Ascending aorta (tissue), 2 donors: Measurements from ENCODE around the gene IFNAR2. TPM values are rescaled to one million over a fixed set of nuclear protein-coding genes. Genes with fewer than 3 reads are reported as not detected.
"Not testable (repeated sequence)": the region's sequence is repeated elsewhere in the genome, so short reads cannot be mapped to it uniquely, and the experiment has no call there.

Experiments
- DNase-seq, 2 donors: peaks; one replicate each; pipeline ENCODE4 v3.0.0-alpha.2; 2019; ENCODE audit warnings: low spot score in 2 of 2
- H3K27ac ChIP-seq, 2 donors: fragments of 200-600 bp; sonication (generic); one replicate each; pipeline ENCODE4 v1.5.1; 2016 to 2017; ENCODE audit warnings: mild to moderate bottlenecking in 1 of 2
- H3K27me3 ChIP-seq: fragments of 200-600 bp; sonication (generic); one replicate; pipeline ENCODE4 v1.5.1; 2017
- H3K36me3 ChIP-seq, 2 donors: fragments of 200-600 bp; sonication (generic); one replicate each; pipeline ENCODE4 v1.5.1; 2016
- H3K4me1 ChIP-seq, 2 donors: fragments of 200-600 bp; sonication (generic); one replicate each; pipeline ENCODE4 v1.5.1; 2016 to 2017; ENCODE audit warnings: mild to moderate bottlenecking in 1 of 2
- H3K4me3 ChIP-seq, 2 donors: fragments of 200-600 bp; sonication (generic); one replicate each; pipeline ENCODE4 v1.5.1; 2016 to 2017; ENCODE audit warnings: mild to moderate bottlenecking in 1 of 2
- H3K9me3 ChIP-seq, 2 donors: fragments of 200-600 bp; sonication (generic); one replicate each; pipeline ENCODE4 v1.5.1; 2016
- CTCF ChIP-seq, 3 experiments: fragments of 200-600 bp in 2 of 3; fragments of 450-650 bp in 1 of 3; sonication (generic) in 2 of 3; IDR thresholded peaks; one replicate each; pipeline ENCODE4 v1.5.1; 2016 to 2019; ENCODE audit warnings: antibody characterized with exemption in 3 of 3, mild to moderate bottlenecking in 1 of 3, moderate library complexity in 1 of 3
- intact Hi-C: fragments of 100-400 bp; cut with DNase I; formaldehyde crosslinking; loops from one replicate; pipeline ENCODE4 v1.15.1; 2023
- total RNA-seq: library from RNA; depleted of rRNA; stranded (reverse); fragments of >200 nt; gene quantifications from one replicate; pipeline ENCODE4 v1.1.0, GENCODE V29; 2016

IFNAR2 gene
- total RNA-seq, 1 donor from 2014 or later: 30.3 TPM

- intact Hi-C loops: no loop called here
- no peaks in the 10 kb centered on the region for H3K4me1 ChIP-seq
- H3K27ac ChIP-seq: no peak overlapping the region
- no peaks in the 10 kb centered on the region for H3K36me3 ChIP-seq
- DNase-seq: no peak
- no peaks in the 10 kb centered on the region for H3K27me3 ChIP-seq
- no peaks in the 10 kb centered on the region for H3K9me3 ChIP-seq
- no peak for TF ChIP-seq CTCF (IDR thresholded peaks at IDR 0.05)
- H3K4me3 ChIP-seq: no peak overlapping the region
Measured at GRCh38 chr21:33214056-33214455, 15.7 kb upstream of the IFNAR2 start.

DNA sequence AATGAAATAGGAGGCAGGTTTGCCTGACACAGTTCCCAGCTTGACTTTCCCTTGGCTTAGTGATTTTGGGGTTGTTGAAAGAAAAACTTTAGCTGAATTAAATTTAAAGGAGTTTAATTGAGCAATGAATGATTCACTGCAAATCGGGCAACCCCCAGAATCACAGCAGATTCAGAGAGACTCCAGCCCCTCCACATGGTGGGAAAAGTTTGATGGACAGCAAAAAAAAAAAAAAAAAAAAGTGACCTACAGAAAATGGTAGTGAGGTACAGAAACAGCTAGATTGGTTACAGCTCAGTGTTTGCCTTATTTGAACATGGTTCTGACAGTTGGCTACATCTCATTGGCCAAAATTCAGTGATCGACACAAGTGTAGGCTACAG, 12.6 kb upstream of the IFNAR2 start:
- H3K36me3 ChIP-seq: no peaks in the 10 kb centered on the region
- no peaks in the 10 kb centered on the region for H3K4me1 ChIP-seq
- no peak for TF ChIP-seq CTCF (IDR thresholded peaks at IDR 0.05)
- H3K4me3 ChIP-seq: no peak overlapping the region
- peaks cover 0 to 1% of the 10 kb centered on the region in 2 donors for H3K9me3 ChIP-seq
- no peaks in the 10 kb centered on the region for H3K27me3 ChIP-seq
- H3K27ac ChIP-seq: no peak overlapping the region
- intact Hi-C loops: no loop called here
- no peak for DNase-seq

GRCh38 chr21:33219300-33219699, 10.4 kb upstream of the IFNAR2 start:
- H3K36me3 ChIP-seq: no peaks in the 10 kb centered on the region
- DNase-seq: no peak
- no peak for TF ChIP-seq CTCF (IDR thresholded peaks at IDR 0.05)
- no peaks in the 10 kb centered on the region for H3K27me3 ChIP-seq
- no peaks in the 10 kb centered on the region for H3K4me1 ChIP-seq
- peaks cover 0 to 6% of the 10 kb centered on the region in 2 donors for H3K9me3 ChIP-seq
- H3K4me3 ChIP-seq: no peak overlapping the region
- no peak overlapping the region for H3K27ac ChIP-seq
- intact Hi-C loops: no loop called here

DNA sequence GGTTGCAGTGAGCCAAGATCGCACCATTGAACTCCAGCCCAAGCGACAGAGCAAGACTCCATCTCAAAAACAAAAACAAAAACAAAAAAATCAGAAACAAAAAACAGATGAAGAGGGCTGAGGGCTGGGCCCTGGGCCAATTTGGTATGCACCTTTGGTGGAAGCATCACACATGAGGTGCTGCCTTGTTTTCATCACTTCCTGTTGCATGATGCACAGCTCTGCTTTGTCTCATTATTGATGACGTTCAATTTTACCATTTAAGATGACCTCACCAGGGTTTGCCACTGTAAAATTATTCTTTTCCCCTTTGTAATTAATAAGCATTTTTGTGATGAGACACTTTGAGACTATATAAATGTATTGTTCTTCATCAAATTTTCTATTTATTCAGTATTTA, 9.8 kb upstream of the IFNAR2 start:
- Histone ChIP-seq H3K4me1 (no peaks in the 10 kb centered on the region), H3K27me3 (no peaks in the 10 kb centered on the region), H3K9me3 (peaks cover 0 to 6% of the 10 kb centered on the region in 2 donors), H3K36me3 (no peaks in the 10 kb centered on the region), H3K27ac (no peak overlapping the region), H3K4me3 (no peak overlapping the region)
- DNase-seq: no peak
- no peak for TF ChIP-seq CTCF (IDR thresholded peaks at IDR 0.05)
- intact Hi-C loops: no loop called here

GRCh38 chr21:33225376-33225775, 4.4 kb upstream of the IFNAR2 start:
- H3K27ac ChIP-seq, DNase-seq, H3K4me3 ChIP-seq, H3K27me3 ChIP-seq, intact Hi-C loops, H3K36me3 ChIP-seq, H3K9me3 ChIP-seq, H3K4me1 ChIP-seq: not testable (repeated sequence)

- no peaks in the 10 kb centered on the region for H3K9me3 ChIP-seq
- DNase-seq: no peak
- no peaks in the 10 kb centered on the region for H3K36me3 ChIP-seq
- no peak overlapping the region for H3K27ac ChIP-seq
- H3K4me3 ChIP-seq: no peak overlapping the region
- intact Hi-C loops: loop anchor here (2.0 kb wide), 1 partner anchor 24 kb away; no protein-coding TSS in a partner anchor
- peaks cover 0 to 23% of the 10 kb centered on the region in 2 donors for H3K4me1 ChIP-seq
- TF ChIP-seq CTCF (IDR thresholded peaks at IDR 0.05): no peak
- no peaks in the 10 kb centered on the region for H3K27me3 ChIP-seq
Measured at GRCh38 chr21:33228455-33228854, 1.3 kb upstream of the IFNAR2 start.
